AG09309 (cell line): ENCODE results near the gene EHD4.

Experiments used
- DNase-seq: peaks from one replicate; pipeline ENCODE4 v3.0.0-alpha.2; 2010; ENCODE audit warnings: low read depth
- H3K4me3 ChIP-seq: 2 replicates; pipeline ENCODE4 v1.5.1; 2011; ENCODE audit warnings: mild to moderate bottlenecking, low read depth, low read length, moderate library complexity; ENCODE audit not compliant: control insufficient read depth
- TF ChIP-seq, protein P1 (sequence below): IDR thresholded peaks from 2 replicates; pipeline ENCODE4 v1.5.1; 2011; ENCODE audit warnings: mild to moderate bottlenecking, low read depth, low read length, inconsistent platforms; ENCODE audit not compliant: insufficient read depth, control insufficient read depth; ENCODE audit errors: missing control alignments

Gene EHD4

DNA sequence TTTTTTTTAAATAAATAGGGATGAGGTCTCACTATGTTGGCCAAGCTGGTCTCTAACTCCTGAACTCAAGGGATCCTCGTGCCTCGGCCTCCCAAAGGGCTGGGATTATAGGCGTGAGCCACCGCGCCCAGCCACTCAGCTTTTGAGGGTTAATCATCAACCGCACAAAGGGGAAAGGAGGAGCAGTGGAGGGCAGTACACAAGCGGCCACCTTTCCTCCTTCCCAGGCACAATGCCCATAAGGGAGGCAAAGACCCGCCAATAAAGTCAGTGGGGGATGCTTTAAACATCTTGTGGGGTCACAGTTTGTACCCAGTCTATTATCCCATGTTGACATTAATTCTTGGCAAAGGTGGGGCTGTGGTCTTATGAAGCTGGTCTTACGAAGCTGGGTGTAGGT, 32.4 kb downstream of the EHD4 start:
- TF ChIP-seq, protein P1, sequence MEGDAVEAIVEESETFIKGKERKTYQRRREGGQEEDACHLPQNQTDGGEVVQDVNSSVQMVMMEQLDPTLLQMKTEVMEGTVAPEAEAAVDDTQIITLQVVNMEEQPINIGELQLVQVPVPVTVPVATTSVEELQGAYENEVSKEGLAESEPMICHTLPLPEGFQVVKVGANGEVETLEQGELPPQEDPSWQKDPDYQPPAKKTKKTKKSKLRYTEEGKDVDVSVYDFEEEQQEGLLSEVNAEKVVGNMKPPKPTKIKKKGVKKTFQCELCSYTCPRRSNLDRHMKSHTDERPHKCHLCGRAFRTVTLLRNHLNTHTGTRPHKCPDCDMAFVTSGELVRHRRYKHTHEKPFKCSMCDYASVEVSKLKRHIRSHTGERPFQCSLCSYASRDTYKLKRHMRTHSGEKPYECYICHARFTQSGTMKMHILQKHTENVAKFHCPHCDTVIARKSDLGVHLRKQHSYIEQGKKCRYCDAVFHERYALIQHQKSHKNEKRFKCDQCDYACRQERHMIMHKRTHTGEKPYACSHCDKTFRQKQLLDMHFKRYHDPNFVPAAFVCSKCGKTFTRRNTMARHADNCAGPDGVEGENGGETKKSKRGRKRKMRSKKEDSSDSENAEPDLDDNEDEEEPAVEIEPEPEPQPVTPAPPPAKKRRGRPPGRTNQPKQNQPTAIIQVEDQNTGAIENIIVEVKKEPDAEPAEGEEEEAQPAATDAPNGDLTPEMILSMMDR, result no peak

DNA sequence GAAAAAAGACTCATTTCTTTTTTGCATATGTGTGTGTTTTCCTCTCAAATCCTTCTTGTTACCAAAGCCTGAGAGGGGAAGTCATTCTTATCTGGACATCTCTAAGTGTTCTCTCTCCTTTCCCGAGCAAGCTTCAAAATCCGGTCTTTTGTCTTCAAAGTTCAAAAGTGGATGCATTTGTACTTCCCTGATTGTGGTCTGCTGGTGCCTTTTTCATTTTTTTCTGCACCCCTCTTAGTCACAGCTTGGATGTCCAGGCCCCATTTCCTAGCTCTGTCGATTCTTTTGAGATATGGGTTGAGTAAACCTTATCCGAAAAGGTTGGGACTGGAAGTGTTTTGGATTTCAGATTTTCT, 34.8 kb downstream of the EHD4 start:
- TF ChIP-seq, protein P1, result no peak
- H3K4me3 ChIP-seq, result no peak overlapping the region
- no peak for DNase-seq

More for the DNA sequence above, 32.4 kb downstream of the EHD4 start:
- no peak overlapping the region for H3K4me3 ChIP-seq
- DNase-seq, result no peak

DNA sequence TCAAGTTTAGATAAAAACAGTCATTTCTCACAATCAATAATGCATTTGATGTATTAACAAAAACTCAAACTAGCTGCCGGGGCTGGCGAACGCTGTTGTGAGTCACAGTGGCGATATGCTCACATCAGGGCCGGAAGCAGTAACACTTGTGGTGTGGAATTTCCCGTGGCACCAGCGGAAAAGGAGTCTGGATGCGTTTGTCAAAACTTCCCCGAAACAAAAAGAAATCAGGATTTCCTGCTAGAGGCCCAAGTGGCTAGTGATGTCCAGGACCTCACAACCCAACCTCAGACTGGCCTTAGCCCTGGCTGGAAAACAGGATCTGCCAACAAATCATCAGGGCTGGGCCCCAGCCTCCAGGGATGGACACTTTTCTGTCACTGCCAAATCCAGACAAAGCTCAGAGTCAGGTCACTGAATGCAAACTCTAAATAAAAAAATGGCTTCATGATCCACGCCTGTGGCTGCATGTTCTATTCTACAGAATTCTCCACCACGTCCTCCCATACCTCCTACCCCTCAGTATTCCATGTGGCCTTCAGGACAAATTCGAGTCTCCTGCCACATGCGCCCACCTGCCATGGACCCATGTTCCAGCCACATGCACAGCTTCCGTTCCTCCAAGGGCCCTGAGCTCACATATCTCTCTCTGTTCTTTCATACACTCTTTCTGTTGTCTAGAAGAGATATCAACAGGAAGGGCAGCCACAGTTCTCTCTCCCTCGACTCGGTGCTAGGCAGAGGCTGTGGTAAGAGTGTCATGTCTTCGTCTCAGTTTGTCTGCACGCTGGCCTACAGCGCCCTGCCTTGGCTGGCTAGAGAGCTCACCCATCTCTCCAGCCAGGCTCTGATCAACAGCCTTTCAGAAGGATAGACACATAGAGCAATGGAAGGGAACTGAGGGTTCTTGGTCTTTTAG, 35.4 kb downstream of the EHD4 start:
- no peak for DNase-seq
- TF ChIP-seq, protein P1, result no peak

DNA sequence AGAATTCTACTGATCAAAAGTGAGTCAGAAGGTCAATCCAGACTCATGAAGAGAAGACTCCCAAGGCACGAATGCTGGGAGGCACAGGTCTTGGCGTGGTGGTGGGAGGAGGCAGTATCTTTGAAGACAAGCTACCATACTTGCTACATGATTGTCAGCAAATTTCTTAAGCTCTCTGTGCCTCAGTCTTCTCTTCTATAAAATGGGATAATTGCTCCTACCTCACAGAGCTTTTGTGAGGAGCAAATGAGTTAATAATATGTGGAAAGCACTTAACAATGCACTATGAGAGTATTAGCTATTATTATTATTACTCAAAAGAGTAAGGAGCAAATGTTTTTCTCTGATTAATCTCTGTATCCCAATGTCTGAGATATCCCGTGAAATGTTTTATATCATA, 36.2 kb downstream of the EHD4 start:
- TF ChIP-seq, protein P1, result no peak
- no peak overlapping the region for H3K4me3 ChIP-seq

More for the DNA sequence above, 35.4 kb downstream of the EHD4 start:
- no peak overlapping the region for H3K4me3 ChIP-seq

DNA sequence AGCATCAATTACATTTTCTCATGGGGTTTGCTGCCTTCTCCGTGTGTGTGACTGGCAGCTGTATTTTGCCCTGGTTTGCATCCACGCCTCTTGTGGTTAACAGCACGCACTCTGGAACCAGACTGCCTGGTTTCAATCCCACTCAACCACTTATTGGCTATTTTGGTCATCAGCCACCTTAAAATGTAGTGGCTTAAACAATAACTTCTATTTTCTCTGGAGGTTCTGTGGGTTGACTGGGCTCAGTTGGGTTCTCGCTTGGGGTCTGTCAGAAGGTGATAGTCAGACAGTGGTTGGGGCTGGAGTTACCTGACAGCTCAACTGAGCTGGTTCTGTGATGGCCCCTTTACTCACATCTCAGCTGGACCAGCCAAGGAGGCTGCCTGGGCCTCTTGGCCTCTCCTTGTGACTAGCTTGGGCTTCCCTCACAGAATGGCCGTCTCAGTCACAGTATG, 36.8 kb downstream of the EHD4 start:
- H3K4me3 ChIP-seq, result no peak overlapping the region
- TF ChIP-seq, protein P1, result no peak
- no peak for DNase-seq

More for the DNA sequence above, 36.2 kb downstream of the EHD4 start:
- no peak for DNase-seq

DNA sequence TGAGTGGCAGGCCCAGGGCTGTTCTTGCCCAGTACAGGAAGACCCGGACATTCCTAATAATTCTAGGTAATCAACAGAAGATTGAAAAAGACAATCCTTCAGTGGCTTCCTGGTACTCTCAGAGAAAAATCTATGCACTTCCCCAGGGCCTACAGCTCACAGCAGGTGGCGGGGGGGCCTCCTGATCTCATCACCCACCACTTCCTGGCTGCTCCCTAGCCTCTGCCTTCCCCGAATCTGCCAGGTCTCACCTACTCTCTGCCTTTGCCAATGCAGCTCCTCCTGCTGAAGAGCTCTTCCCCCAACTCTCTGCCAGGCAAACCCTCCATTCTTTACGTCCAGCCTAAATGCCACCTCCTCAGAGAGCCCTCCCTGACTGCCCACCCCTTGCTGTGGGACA, 37.5 kb downstream of the EHD4 start:
- DNase-seq, result no peak
- TF ChIP-seq, protein P1, result no peak
- H3K4me3 ChIP-seq, result no peak overlapping the region
